Sciatic nerve (tissue), 2 donors: ENCODE results near the gene TBC1D9. TPM values are rescaled to one million over a fixed set of nuclear protein-coding genes. Genes with fewer than 3 reads are reported as not detected.

Experiments used
- ATAC-seq: fragments of 200-7000 bp; cut with Tn5 transposase; one replicate; pipeline ENCODE4 v1.9.1; 2020; ENCODE audit warnings: mild to moderate bottlenecking, moderate library complexity
- DNase-seq: peaks from one replicate; pipeline ENCODE4 v3.0.0-alpha.2; 2020; ENCODE audit warnings: low spot score
- intact Hi-C: fragments of 100-400 bp; cut with DNase I; formaldehyde crosslinking; loops from one replicate; pipeline ENCODE4 v1.14.2; 2022
- total RNA-seq: library from RNA; stranded (reverse); fragmentation: NEBNext Ultra II Directional; extraction: Animal tissue kit (Norgen Biotek cat#: 25700); gene quantifications from one replicate; pipeline ENCODE4 v1.2.1, GENCODE V29; 2021
- donor health status: DM: no; HTN: no; CAD: no.
- donor health status: DM: no; HTN: no; CAD: no.

TBC1D9 gene
- total RNA-seq, 1 donor from 2014 or later: 27.2 TPM

- no peak for ATAC-seq
- intact Hi-C loops: no loop called here
Observed at GRCh38 chr4:140666889-140667614, 89.1 kb downstream of the TBC1D9 start.

DNA sequence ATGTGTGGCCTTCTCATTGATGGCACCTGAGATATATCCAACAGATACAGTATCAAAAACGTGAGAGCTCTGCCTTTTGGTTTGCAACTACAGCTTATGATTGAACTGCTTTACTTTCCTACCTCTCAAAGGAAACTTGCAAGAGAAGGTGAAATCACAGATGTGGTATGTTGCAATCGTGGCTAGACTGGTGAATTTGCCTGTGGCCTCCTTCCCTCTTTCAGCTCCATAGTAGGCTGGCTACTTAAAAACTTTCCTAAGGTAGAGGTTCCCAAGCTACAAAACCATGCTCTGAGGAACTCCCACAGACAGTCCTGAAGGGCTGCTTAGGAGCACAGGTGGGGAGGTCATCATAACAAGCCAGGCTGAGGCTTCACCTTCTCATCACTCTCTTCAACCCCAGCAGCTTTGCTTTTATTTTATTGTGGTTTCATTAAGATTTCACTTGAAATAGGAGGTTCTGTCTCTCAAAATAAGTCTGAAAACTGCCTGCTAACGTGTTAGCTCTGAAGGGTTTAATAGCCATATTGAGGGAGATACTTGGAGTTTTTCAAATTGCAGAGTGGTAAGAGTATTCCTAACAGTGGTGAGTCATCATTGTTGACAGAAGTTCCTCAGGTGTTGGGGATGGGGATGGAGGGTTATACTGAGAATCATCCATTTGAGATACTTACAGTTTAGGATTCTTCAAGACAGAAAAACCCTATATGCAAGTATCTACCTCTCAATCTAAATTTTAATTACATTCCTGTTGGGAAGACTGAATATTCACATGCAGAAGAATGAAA is 93.9 kb downstream of the TBC1D9 start:
- DNase-seq (no peak), ATAC-seq (no peak)
- intact Hi-C loops: no loop called here

More at GRCh38 chr4:140666889-140667614, 89.1 kb downstream of the TBC1D9 start:
- no peak for DNase-seq

- no peak for DNase-seq
- intact Hi-C loops: no loop called here
- no peak for ATAC-seq
Observed at GRCh38 chr4:140661550-140661949, 94.6 kb downstream of the TBC1D9 start.

DNA sequence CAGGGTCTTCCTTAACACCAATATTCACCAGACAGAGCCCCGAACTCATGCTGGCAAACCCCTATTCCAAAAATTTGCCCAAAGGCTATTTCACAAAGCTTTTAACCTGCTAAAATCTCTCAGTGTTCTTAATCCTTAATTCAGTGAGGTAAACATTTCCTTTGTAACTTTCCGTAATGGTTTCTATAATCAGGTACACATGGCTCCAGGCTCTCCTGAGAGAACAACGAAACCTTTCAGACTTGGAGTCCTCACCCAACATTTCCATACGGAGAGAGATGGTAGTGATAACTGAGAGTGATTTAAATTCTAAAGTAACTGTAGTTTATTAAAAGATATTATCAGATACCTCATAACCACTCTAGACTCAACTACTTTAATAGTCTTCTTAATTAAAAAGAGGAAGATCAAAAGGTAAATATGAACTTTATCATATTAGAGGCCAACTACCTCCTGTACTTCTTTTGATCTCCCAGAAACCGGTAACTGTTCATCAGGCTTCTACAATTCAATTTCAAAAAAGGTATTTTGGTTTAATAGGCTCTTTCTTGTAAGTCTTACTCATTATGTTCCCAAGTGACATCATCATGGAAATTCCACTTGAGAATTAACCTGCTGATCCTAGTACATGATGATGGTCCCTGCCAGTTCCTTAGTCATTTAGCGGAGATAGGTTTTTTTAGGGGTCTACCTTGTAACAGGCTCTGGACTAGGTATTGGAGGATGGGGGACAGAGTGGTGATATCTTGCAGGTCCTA is 96.1 kb downstream of the TBC1D9 start:
- intact Hi-C loops: no loop called here
- DNase-seq: no peak
- ATAC-seq: no peak

DNA sequence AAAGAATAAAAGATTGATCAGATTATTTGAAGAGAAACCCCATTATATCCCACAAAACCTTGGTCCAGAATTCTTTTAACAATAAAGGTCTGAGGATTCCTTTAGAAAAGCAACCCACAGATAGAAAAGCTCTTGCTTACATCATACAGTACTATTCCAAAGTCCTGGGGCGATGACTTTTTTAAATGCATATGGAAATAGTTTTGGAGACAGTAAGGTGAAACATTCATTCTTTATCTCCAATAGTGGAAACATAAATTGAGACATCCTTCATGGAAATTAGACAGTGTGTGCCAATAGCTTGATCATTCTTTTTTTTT is 101.7 kb downstream of the TBC1D9 start:
- DNase-seq (no peak), ATAC-seq (no peak)
- intact Hi-C loops: no loop called here

DNA sequence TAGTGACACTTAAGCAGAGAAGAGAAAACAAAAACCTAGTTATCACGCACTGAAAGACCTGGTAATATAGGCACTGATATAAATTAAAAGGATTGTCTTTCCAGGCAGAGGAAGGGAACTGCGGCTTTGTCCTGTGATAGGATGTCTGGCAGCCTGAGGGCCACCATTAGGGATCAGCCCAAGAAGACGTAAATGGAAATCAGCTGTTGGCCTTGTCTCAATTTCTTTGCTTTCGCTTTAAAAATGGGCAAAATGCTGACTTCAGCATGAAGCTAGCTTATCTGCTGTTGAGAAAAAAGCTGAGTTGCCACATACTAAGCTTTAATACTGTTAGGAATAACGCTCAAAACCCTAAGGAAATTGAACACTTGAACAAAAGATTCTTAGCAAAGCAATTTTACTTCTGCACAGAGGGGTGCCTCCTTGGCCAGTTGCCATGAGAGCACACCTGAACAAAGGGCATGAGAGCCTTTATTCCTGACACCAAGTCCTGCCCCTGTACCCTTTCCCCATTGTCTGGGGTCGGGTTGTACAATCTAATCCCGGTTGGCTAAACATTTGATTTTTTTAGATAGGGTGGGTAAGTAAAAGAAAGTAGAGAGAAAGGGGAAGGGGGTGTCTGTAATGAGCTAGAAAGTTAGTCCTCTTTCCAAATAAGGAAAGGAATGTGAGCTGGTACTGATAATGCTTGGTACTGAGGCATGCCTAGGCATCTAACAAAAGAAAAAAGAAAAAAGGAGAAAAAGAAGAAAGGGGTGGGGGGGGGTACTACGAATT is 102.3 kb downstream of the TBC1D9 start:
- intact Hi-C loops: no loop called here

DNA sequence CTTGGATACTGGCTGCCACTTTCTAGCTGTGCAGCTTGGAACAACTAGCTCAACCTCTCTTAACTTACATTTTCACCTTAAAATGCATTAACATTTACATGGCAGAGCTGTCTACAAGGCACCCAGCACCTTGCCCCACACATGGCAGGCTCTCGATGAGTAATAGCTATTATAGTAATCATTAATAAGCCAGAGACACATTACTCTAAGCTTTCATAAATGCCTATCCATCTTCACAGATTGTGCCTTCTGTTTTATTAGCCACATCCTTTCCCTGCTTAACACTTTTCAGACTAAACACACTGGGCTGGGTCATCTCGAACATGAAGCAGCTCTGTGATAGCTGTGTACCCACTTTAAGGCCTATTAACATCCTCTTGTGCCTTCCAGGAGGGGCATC is 103.6 kb downstream of the TBC1D9 start:
- ATAC-seq: no peak
- intact Hi-C loops: no loop called here

More for the DNA sequence above, 102.3 kb downstream of the TBC1D9 start:
- no peak for DNase-seq
- peak; percentile 55 for ATAC-seq

DNA sequence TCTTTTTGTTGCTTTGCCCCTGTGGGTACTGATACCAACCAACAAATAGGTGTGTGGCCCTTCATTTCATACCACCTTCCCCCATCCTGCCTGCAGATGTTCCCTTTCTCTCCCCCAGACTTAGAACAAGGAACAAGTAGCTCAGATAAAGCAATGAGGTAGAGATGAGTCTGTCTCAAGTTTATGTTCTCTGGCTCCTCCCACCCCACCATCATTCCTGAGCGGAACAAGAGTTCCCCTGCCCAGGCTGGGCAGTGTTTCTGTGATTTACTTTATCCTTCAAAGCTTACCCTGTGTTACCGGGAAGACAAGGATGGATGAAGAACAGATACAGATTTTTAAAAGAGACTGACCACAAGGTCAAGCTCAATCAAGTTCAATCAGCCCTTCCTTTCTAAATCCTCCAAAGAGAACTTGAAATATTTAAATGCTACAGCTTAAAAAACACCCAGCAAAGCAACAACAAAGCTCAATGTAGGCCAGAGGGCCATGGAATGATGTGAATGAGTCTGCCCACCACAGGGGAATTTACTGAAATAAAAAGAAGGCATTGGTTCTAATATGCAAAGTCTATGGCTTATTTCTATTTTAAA is 107.4 kb downstream of the TBC1D9 start:
- intact Hi-C loops: no loop called here
- ATAC-seq: no peak
- DNase-seq: no peak

More for the DNA sequence above, 103.6 kb downstream of the TBC1D9 start:
- DNase-seq: no peak

DNA sequence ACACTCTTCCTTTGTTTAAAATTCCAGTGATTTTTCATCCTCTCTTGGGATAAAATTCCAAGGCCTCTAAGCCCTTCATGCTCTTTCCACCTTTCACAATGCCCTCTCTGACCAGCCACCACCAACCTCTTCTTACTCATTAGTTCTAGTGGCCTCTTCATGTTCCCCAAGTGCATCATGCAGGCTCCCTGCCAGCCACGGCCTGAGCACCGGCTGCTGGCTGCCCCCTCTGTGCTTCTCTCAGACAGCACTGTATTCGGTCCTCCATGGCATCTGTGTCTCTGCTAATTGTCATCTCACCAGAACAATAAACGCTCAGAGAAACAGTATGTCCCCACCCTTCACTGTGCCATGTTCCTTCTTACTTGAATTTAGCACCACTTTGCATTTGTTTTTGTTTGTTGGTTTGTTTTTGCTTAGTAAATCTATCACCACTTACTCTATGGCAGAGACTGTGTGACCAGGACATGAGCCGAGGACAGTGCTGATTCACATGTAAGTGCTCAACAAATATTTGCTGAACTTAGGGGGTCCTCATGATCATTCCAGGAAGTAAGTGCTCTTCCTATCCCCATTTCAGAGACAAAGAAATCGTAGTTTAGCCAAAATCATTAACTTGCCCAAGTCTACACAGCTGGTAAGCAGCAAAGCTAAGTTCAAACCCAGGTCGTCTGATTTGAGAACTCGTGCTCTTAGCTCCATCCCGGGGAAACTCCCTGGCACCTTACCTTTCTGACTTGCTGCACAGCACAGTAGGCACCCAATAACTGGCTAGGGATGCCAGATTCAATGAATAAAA is 110.4 kb downstream of the TBC1D9 start:
- DNase-seq: no peak
- no peak for ATAC-seq
- intact Hi-C loops: no loop called here

- no peak for ATAC-seq
- intact Hi-C loops: no loop called here
- DNase-seq: no peak
Observed at GRCh38 chr4:140645196-140645595, 111.0 kb downstream of the TBC1D9 start.

GRCh38 chr4:140644470-140645185 is 111.6 kb downstream of the TBC1D9 start:
- no peak for ATAC-seq
- intact Hi-C loops: no loop called here

DNA sequence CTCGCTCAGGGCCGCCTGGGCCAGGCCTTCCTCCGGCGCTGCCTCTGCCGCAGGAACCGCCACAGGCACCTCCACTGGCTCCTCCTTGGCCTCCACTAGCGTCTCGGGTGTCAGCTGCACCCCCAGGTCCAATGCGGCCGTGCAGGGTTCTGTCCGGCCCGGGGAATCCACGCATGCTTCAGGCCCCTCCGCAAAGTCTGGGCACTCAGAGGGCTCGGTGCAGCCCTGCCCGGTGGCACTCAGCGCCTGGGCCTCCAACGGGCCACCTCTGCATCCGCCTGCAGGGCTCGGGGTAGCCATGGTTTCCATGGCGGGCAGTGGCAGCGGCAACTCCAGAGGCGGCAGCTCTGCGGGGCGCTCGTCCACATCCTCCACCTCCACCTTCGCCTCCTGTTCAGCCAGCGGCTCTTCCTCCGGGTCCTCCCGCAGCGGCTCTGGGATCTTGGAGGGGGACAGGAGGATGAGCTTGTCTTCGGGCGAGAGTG is 112.6 kb downstream of the TBC1D9 start:
- no peak for DNase-seq
- intact Hi-C loops: no loop called here
- ATAC-seq: no peak

More at GRCh38 chr4:140644470-140645185, 111.6 kb downstream of the TBC1D9 start:
- no peak for DNase-seq

- intact Hi-C loops: no loop called here
- ATAC-seq (peak; percentile 15), DNase-seq (no peak)
Observed at GRCh38 chr4:140642674-140643437, 113.3 kb downstream of the TBC1D9 start.

DNA sequence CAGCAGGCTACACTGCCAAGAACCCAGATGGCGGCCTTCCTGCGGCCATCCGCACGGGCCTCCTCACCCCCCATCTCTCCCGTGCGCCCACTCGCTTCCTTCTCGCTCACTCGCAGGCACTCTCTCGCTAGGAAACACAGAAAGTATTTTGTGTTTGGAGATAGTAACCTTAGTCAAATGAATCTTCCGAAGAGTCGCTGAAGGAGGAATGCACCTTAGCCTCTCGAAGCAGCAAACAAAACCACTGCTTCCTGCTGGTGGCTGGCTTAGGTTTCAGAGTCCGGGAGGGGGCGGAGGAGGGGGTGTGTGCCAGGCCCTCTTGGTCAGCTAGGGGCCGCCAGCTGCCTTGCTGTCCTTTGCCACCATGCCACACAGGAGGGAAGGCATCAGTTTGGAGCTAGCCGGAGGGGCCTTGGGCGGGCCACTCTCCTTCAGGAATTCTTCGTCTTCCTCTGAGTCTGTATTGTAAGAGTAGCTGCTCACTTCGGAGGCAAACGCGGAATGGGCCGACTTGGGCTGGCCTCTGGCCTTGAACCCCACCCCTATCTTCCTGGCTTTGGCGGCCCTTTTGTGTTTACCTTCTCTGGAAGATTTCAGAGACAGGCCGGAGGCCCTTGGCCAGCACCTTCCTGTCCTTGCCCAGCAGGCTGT is 114.3 kb downstream of the TBC1D9 start:
- ATAC-seq (peak; percentile 69), DNase-seq (no peak)
- intact Hi-C loops: no loop called here

- ATAC-seq: no peak
- no peak for DNase-seq
- intact Hi-C loops: no loop called here
Observed at GRCh38 chr4:140641105-140641555, 115.1 kb downstream of the TBC1D9 start.
